Measurements from ENCODE around the gene FAM118B.
A peak's percentile ranks its signal among the peaks of the same experiment; 100 is the strongest.

Gene FAM118B

GRCh38 chr11:126303623-126304456 lies 92.3 kb downstream of the FAM118B start, which contains the start of gene DCPS:
TSS of gene DCPS (plus strand) at chr11:126304060. CDS start at chr11:126304081, 21 bp downstream.
- no peaks in the 10 kb centered on the region for H3K36me3 ChIP-seq (ENCODE audit: low read length)
- peak within 1 kb of the TSS; percentile 80 for H3K4me3 ChIP-seq (ENCODE audit: insufficient read depth, low read length, poor library complexity, severe bottlenecking)
- no peaks in the 10 kb centered on the region for H4K20me1 ChIP-seq (ENCODE audit: low read depth, low read length)
- H3K9me2 ChIP-seq (replicated peaks; ENCODE audit: insufficient read depth, low read length), result no peaks in the 10 kb centered on the region
- peak within 1 kb of the TSS; percentile 90 for H2AFZ ChIP-seq (ENCODE audit: low read depth, low read length, severe bottlenecking)
- H3K4me2 ChIP-seq (ENCODE audit: low read depth, low read length, poor library complexity, severe bottlenecking), result peak within 1 kb of the TSS; percentile 78
- no peaks in the 10 kb centered on the region for H3F3A ChIP-seq (ENCODE audit: insufficient read depth)
- peak within 1 kb of the TSS; percentile 64 for H3K27ac ChIP-seq (ENCODE audit: low read depth, low read length)
- no peaks in the 10 kb centered on the region for H3K9me3 ChIP-seq (ENCODE audit: insufficient read depth, low read length)
- H3K79me2 ChIP-seq (ENCODE audit: insufficient read depth, low read length), result peaks cover 8% of the 10 kb centered on the region
- no peaks in the 10 kb centered on the region for H3K27me3 ChIP-seq (ENCODE audit: low read length)
- H3K9ac ChIP-seq (ENCODE audit: low read length), result peak within 1 kb of the TSS; percentile 91
- TF ChIP-seq EZH2phosphoT487 (conservative IDR thresholded peaks at IDR 0.05; ENCODE audit: low read length) (no peak), CTCF (IDR thresholded peaks at IDR 0.05; ENCODE audit: insufficient read depth, low read length, poor library complexity, severe bottlenecking) (no peak)

GRCh38 chr11:126304457-126305075 lies 93.0 kb downstream of the FAM118B start:
- H3K79me2 ChIP-seq (ENCODE audit: insufficient read depth, low read length), result peaks cover 8% of the 10 kb centered on the region
- H3K36me3 ChIP-seq (ENCODE audit: low read length), result no peaks in the 10 kb centered on the region
- H3F3A ChIP-seq (ENCODE audit: insufficient read depth), result no peaks in the 10 kb centered on the region
- TF ChIP-seq CTCF (IDR thresholded peaks at IDR 0.05; ENCODE audit: insufficient read depth, low read length, poor library complexity, severe bottlenecking) (no peak), EZH2phosphoT487 (conservative IDR thresholded peaks at IDR 0.05; ENCODE audit: low read length) (no peak)
- peak overlapping the region; percentile 91 for H3K9ac ChIP-seq (ENCODE audit: low read length)
- H3K27me3 ChIP-seq (ENCODE audit: low read length), result no peaks in the 10 kb centered on the region
- no peaks in the 10 kb centered on the region for H3K9me2 ChIP-seq (replicated peaks; ENCODE audit: insufficient read depth, low read length)
- peak overlapping the region; percentile 80 for H3K4me3 ChIP-seq (ENCODE audit: insufficient read depth, low read length, poor library complexity, severe bottlenecking)
- H3K27ac ChIP-seq (ENCODE audit: low read depth, low read length), result peak overlapping the region; percentile 64
- H4K20me1 ChIP-seq (ENCODE audit: low read depth, low read length), result no peaks in the 10 kb centered on the region
- peak overlapping the region; percentile 78 for H3K4me2 ChIP-seq (ENCODE audit: low read depth, low read length, poor library complexity, severe bottlenecking)
- peak overlapping the region; percentile 90 for H2AFZ ChIP-seq (ENCODE audit: low read depth, low read length, severe bottlenecking)
- no peaks in the 10 kb centered on the region for H3K9me3 ChIP-seq (ENCODE audit: insufficient read depth, low read length)

- Histone ChIP-seq H3K27ac (ENCODE audit: low read depth, low read length) (no peak overlapping the region), H3K9ac (ENCODE audit: low read length) (no peak overlapping the region), H3K27me3 (ENCODE audit: low read length) (no peaks in the 10 kb centered on the region), H2AFZ (ENCODE audit: low read depth, low read length, severe bottlenecking) (no peak overlapping the region), H3K36me3 (ENCODE audit: low read length) (no peaks in the 10 kb centered on the region), H3K9me2 (replicated peaks; ENCODE audit: insufficient read depth, low read length) (no peaks in the 10 kb centered on the region), H3K4me2 (ENCODE audit: low read depth, low read length, poor library complexity, severe bottlenecking) (peak overlapping the region; percentile 24), H3K79me2 (ENCODE audit: insufficient read depth, low read length) (peaks cover 8% of the 10 kb centered on the region), H4K20me1 (ENCODE audit: low read depth, low read length) (no peaks in the 10 kb centered on the region), H3K9me3 (ENCODE audit: insufficient read depth, low read length) (no peaks in the 10 kb centered on the region), H3F3A (ENCODE audit: insufficient read depth) (no peaks in the 10 kb centered on the region), H3K4me3 (ENCODE audit: insufficient read depth, low read length, poor library complexity, severe bottlenecking) (no peak overlapping the region)
- no peak for TF ChIP-seq EZH2phosphoT487 (conservative IDR thresholded peaks at IDR 0.05; ENCODE audit: low read length)
- no peak for TF ChIP-seq CTCF (IDR thresholded peaks at IDR 0.05; ENCODE audit: insufficient read depth, low read length, poor library complexity, severe bottlenecking)
These were observed 94.1 kb downstream of the FAM118B start for GRCh38 chr11:126305699-126306098.

Data from SU-DHL-6 (cell line).